SK-N-SH (cell line): ENCODE results near the gene AP2A1. TPM values are rescaled to one million over a fixed set of nuclear protein-coding genes. Genes with fewer than 3 reads are reported as not detected.

ENCODE experiments used
- CTCF ChIA-PET: fragments of 300-600, 350-600 bp; formaldehyde crosslinking; extraction: SDS; loops from one replicate; lab custom pipeline; 2021; lab: Yijun Ruan, JAX
- POLR2A ChIA-PET: fragments of 350-600 bp; sonication (Branson Sonifier 250); formaldehyde crosslinking; extraction: SDS; loops from one replicate; lab custom pipeline; 2020; ENCODE audit warnings: antibody characterized with exemption, inconsistent platforms; lab: Yijun Ruan, JAX
- DNase-seq: peaks from one replicate; pipeline ENCODE4 v3.0.0; 2012
- H2AFZ ChIP-seq: fragments of 200-600 bp; sonication (generic); 2 replicates; pipeline ENCODE4 v1.8.1; 2016; ENCODE audit warnings: antibody characterized with exemption, mild to moderate bottlenecking, low read depth
- H3F3A ChIP-seq: fragments of 200-600 bp; sonication (generic); replicated peaks from 2 replicates; pipeline ENCODE3; 2016; ENCODE audit warnings: antibody characterized with exemption, mild to moderate bottlenecking; ENCODE audit not compliant: insufficient read depth
- H3K27ac ChIP-seq, 2 experiments: fragments of 200-500 bp in 1 of 2; fragments of 200-600 bp in 1 of 2; sonication (Bioruptor generic) in 1 of 2; sonication (generic), shearing (Covaris generic) in 1 of 2; 2 replicates each; pipeline versions ENCODE4 v1.5.1 to v1.6.1; 2014 to 2016; ENCODE audit warnings: low read depth in 2 of 2, inconsistent platforms in 1 of 2, low read length in 1 of 2, mild to moderate bottlenecking in 1 of 2, mixed read lengths in 1 of 2
- H3K27me3 ChIP-seq: fragments of 200-600 bp; sonication (generic), shearing (Covaris generic); 2 replicates; pipeline ENCODE4 v1.6.1; 2016; ENCODE audit warnings: mixed run types; ENCODE audit not compliant: insufficient read depth
- H3K36me3 ChIP-seq, 2 experiments: fragments of 200-500 bp in 1 of 2; fragments of 200-600 bp in 1 of 2; sonication (Bioruptor generic) in 1 of 2; sonication (generic) in 1 of 2; replicated peaks in 1 of 2; 2 replicates each; pipeline versions ENCODE3 to v1.5.1; 2014 to 2016; ENCODE audit warnings: low read length in 1 of 2, mild to moderate bottlenecking in 1 of 2; ENCODE audit not compliant: insufficient read depth in 2 of 2, control insufficient read depth in 1 of 2
- H3K4me1 ChIP-seq, 2 experiments: fragments of 200-500 bp in 1 of 2; fragments of 200-600 bp in 1 of 2; sonication (Bioruptor generic) in 1 of 2; sonication (generic), shearing (Covaris generic) in 1 of 2; 2 replicates each; pipeline versions ENCODE4 v1.5.1 to v1.6.1; 2014 to 2016; ENCODE audit warnings: low read depth in 1 of 2, low read length in 1 of 2, mixed run types in 1 of 2; ENCODE audit not compliant: insufficient read depth in 2 of 2, control insufficient read depth in 1 of 2
- H3K4me2 ChIP-seq: fragments of 200-600 bp; sonication (generic), shearing (Covaris generic); 2 replicates; pipeline ENCODE4 v1.6.1; 2017; ENCODE audit warnings: mixed run types
- H3K4me3 ChIP-seq, 2 experiments: fragments of 200-500 bp in 1 of 2; fragments of 200-600 bp in 1 of 2; sonication (Bioruptor generic) in 1 of 2; sonication (generic), shearing (Covaris generic) in 1 of 2; 2 replicates each; pipeline versions ENCODE4 v1.5.1 to v1.8.1; 2014 to 2016; ENCODE audit warnings: low read depth in 2 of 2, inconsistent platforms in 1 of 2, low read length in 1 of 2, mild to moderate bottlenecking in 1 of 2, mixed read lengths in 1 of 2, moderate library complexity in 1 of 2
- H3K79me2 ChIP-seq: fragments of 200-600 bp; sonication (generic); 2 replicates; pipeline ENCODE4 v1.8.1; 2017; ENCODE audit warnings: mild to moderate bottlenecking; ENCODE audit not compliant: insufficient read depth
- H3K9ac ChIP-seq: fragments of 200-600 bp; sonication (generic); 2 replicates; pipeline ENCODE4 v1.6.1; 2017; ENCODE audit warnings: mixed run types
- H3K9me2 ChIP-seq: fragments of 200-600 bp; sonication (generic); 2 replicates; pipeline ENCODE4 v1.6.1; 2017; ENCODE audit warnings: mixed run types
- H3K9me3 ChIP-seq: fragments of 200-600 bp; sonication (generic); 2 replicates; pipeline ENCODE4 v1.6.1; 2017; ENCODE audit warnings: mixed run types, mild to moderate bottlenecking, moderate library complexity
- H4K20me1 ChIP-seq: fragments of 200-600 bp; sonication (generic); 2 replicates; pipeline ENCODE4 v1.6.1; 2017; ENCODE audit warnings: mild to moderate bottlenecking, mixed run types; ENCODE audit not compliant: insufficient read depth
- CHD2 ChIP-seq: fragments of 150-350 bp; IDR thresholded peaks from 2 replicates; pipeline ENCODE4 v1.6.1; 2018; ENCODE audit warnings: low read length; ENCODE audit not compliant: partially characterized antibody
- ELF1 ChIP-seq: IDR thresholded peaks from 2 replicates; pipeline ENCODE4 v1.4.0; 2012
- EZH2phosphoT487 ChIP-seq: fragments of 200-600 bp; sonication (generic); IDR thresholded peaks from 2 replicates; pipeline ENCODE4 v1.6.1; 2017; ENCODE audit warnings: low read depth, mixed run types, mild to moderate bottlenecking, antibody characterized with exemption, moderate library complexity, borderline replicate concordance
- FOSL2 ChIP-seq: IDR thresholded peaks from 2 replicates; pipeline ENCODE4 v1.4.0; 2012; ENCODE audit warnings: low read depth, mild to moderate bottlenecking, moderate library complexity, borderline replicate concordance
- FOXJ3 ChIP-seq: sonication (generic); formaldehyde crosslinking; IDR thresholded peaks from 2 replicates; pipeline ENCODE4 v1.5.1; 2020; ENCODE audit warnings: mild to moderate bottlenecking, missing genetic modification reagents
- FOXM1 ChIP-seq: IDR thresholded peaks from 2 replicates; pipeline ENCODE4 v1.4.0; 2012; ENCODE audit warnings: low read depth, mild to moderate bottlenecking
- NFIC ChIP-seq: IDR thresholded peaks from 2 replicates; pipeline ENCODE4 v1.4.0; 2012; ENCODE audit warnings: borderline replicate concordance
- NRF1 ChIP-seq: IDR thresholded peaks from 2 replicates; pipeline ENCODE4 v1.6.1; 2012; ENCODE audit warnings: low read depth, mild to moderate bottlenecking, low read length
- PBX3 ChIP-seq: IDR thresholded peaks from 2 replicates; pipeline ENCODE4; 2012
- POLR2AphosphoS5 ChIP-seq: IDR thresholded peaks from 2 replicates; pipeline ENCODE4 v1.6.1; 2012; ENCODE audit warnings: low read depth, low read length
- RFX5 ChIP-seq: IDR thresholded peaks from 2 replicates; pipeline ENCODE4 v1.6.1; 2012; ENCODE audit warnings: mild to moderate bottlenecking, improper control_type of control experiment, low read length
- SIN3A ChIP-seq: IDR thresholded peaks from 2 replicates; pipeline ENCODE4 v1.6.1; 2012; ENCODE audit warnings: low read depth, mild to moderate bottlenecking, low read length, moderate library complexity, borderline replicate concordance
- TEAD4 ChIP-seq: IDR thresholded peaks from 2 replicates; pipeline ENCODE4 v1.4.0; 2012; ENCODE audit warnings: mild to moderate bottlenecking, borderline replicate concordance; ENCODE audit not compliant: insufficient read depth
- USF2 ChIP-seq: fragments of 150-350 bp; IDR thresholded peaks from 2 replicates; pipeline ENCODE4 v1.6.1; 2017; ENCODE audit warnings: antibody characterized with exemption, low read length, low read depth, borderline replicate concordance
- ZBTB33 ChIP-seq: IDR thresholded peaks from 2 replicates; pipeline ENCODE4 v1.4.0; 2012; ENCODE audit warnings: low read depth, borderline replicate concordance
- WGBS: methylation state at CpG from one replicate; pipeline ENCODE4 v1.1.6; 2017; ENCODE audit warnings: low lambda C conversion rate; 5-methylcytosine and 5-hydroxymethylcytosine counted together
- polyA plus RNA-seq, 3 experiments: library from polyadenylated mRNA; depleted of rRNA; stranded (reverse); fragments of >200 nt; gene quantifications; 2 replicates each; pipeline ENCODE4 v1.2.3, GENCODE V29; 2012
- TF ChIP-seq, protein P1 (sequence below): fragments of 150-350 bp; IDR thresholded peaks from 2 replicates; pipeline ENCODE4 v1.6.1; 2016; ENCODE audit warnings: mild to moderate bottlenecking, low read depth, low read length
- TF ChIP-seq, protein P2 (sequence below): fragments of 200-600 bp; sonication (generic); IDR thresholded peaks from 2 replicates; pipeline ENCODE4 v1.6.1; 2017; ENCODE audit warnings: antibody characterized with exemption, mild to moderate bottlenecking, moderate library complexity

Gene AP2A1
- polyA plus RNA-seq, 1 of the 3 experiments (the other 2 are of a cell fraction) = 74.8 TPM

DNA sequence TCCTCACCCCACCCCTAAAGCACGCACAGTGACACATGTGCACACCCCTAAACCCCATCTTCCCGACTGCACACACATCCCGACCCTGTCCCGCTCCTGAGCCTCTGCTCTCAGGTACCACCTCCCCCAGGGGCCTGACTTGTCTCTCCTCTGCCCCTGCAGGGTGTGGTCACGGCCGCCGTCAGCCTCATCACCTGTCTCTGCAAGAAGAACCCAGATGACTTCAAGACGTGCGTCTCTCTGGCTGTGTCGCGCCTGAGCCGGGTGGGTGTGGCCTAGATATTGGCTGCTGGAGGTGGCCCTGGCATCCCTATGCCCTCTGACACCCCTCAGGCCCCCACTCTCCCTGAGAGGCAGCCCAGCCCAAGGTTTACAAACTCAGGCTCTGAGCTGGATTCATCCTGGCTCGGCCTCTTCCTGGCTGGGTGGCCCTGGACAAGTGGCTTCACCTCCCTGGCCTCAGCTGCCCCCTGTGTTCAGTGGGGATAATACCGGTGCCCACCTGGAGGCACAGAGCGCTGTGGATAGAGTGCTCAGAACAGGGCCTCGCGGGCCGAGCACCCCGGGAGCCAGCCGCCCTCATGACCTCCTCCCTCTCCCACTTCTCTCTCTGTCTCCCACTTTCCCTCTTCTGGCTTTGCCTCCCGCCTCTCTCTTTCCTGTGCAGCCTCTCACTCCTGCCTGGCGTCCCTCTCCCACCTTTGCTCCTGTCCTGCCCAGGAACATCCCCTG, 26.2 kb downstream of the AP2A1 start:
- Histone ChIP-seq H2AFZ (no peak overlapping the region), H3K9ac (no peak overlapping the region), H3K4me1 (no peaks in the 10 kb centered on the region), H3F3A (no peaks in the 10 kb centered on the region), H3K27me3 (no peaks in the 10 kb centered on the region), H4K20me1 (no peaks in the 10 kb centered on the region), H3K4me3 (no peak overlapping the region), H3K9me3 (no peaks in the 10 kb centered on the region), H3K27ac (no peak overlapping the region), H3K36me3 (peaks cover 15 to 34% of the 10 kb centered on the region in 2 experiments), H3K4me2 (no peak overlapping the region), H3K9me2 (no peaks in the 10 kb centered on the region), H3K79me2 (peaks cover 2% of the 10 kb centered on the region; the same call in 1 of the 2 replicates)
- ChIA-PET POLR2A (no interaction called here), CTCF (no interaction called here)
- TF ChIP-seq ZBTB33 = no peak
- TF ChIP-seq FOXJ3 (CRISPR knock-in tag) = no peak
- no peak for TF ChIP-seq ELF1
- TF ChIP-seq SIN3A = no peak
- TF ChIP-seq TEAD4 = no peak
- TF ChIP-seq, protein P1, sequence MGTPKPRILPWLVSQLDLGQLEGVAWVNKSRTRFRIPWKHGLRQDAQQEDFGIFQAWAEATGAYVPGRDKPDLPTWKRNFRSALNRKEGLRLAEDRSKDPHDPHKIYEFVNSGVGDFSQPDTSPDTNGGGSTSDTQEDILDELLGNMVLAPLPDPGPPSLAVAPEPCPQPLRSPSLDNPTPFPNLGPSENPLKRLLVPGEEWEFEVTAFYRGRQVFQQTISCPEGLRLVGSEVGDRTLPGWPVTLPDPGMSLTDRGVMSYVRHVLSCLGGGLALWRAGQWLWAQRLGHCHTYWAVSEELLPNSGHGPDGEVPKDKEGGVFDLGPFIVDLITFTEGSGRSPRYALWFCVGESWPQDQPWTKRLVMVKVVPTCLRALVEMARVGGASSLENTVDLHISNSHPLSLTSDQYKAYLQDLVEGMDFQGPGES = no peak
- no peak for TF ChIP-seq EZH2phosphoT487
- TF ChIP-seq RFX5 = no peak
- TF ChIP-seq PBX3 = no peak
- no peak for TF ChIP-seq CHD2
- no peak for TF ChIP-seq POLR2AphosphoS5
- no peak for TF ChIP-seq FOSL2
- TF ChIP-seq NFIC = no peak
- no peak for TF ChIP-seq FOXM1
- WGBS = 86% methylated on average over 15 of the region's 22 CpGs
- DNase-seq = no peak

DNA sequence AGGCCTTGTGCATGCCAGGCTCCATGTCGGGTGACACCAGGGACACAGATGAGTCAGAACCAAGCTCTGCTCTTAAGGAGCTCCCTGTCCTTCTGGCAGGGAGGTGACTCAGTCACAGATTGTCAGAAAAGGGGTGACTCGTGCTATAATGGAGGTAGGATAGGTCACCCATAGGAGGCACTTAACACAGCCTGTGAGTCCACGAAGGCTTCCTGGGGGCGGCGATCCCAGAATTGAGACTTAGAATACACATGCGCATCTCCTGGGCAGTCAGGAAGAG, 26.7 kb downstream of the AP2A1 start:
- no peak overlapping the region for H3K9ac ChIP-seq
- no peak overlapping the region for H3K27ac ChIP-seq
- no peaks in the 10 kb centered on the region for H3K27me3 ChIP-seq
- H3K4me2 ChIP-seq = no peak overlapping the region
- no peaks in the 10 kb centered on the region for H3F3A ChIP-seq
- no peak overlapping the region for H3K4me3 ChIP-seq
- 56% methylated on average over 6 of the region's 6 CpGs for WGBS
- H3K9me2 ChIP-seq = no peaks in the 10 kb centered on the region
- no peak for DNase-seq
- no peak overlapping the region for H2AFZ ChIP-seq
- peaks cover 15 to 36% of the 10 kb centered on the region in 2 experiments for H3K36me3 ChIP-seq
- ChIA-PET CTCF (no interaction called here), POLR2A (no interaction called here)
- H3K9me3 ChIP-seq = no peaks in the 10 kb centered on the region
- H3K79me2 ChIP-seq = no peaks in the 10 kb centered on the region
- H4K20me1 ChIP-seq = no peaks in the 10 kb centered on the region
- H3K4me1 ChIP-seq = no peaks in the 10 kb centered on the region
- TF ChIP-seq SIN3A (no peak), NFIC (no peak), NRF1 (no peak), USF2 (no peak), FOSL2 (no peak), PBX3 (no peak)
- TF ChIP-seq, protein P2, sequence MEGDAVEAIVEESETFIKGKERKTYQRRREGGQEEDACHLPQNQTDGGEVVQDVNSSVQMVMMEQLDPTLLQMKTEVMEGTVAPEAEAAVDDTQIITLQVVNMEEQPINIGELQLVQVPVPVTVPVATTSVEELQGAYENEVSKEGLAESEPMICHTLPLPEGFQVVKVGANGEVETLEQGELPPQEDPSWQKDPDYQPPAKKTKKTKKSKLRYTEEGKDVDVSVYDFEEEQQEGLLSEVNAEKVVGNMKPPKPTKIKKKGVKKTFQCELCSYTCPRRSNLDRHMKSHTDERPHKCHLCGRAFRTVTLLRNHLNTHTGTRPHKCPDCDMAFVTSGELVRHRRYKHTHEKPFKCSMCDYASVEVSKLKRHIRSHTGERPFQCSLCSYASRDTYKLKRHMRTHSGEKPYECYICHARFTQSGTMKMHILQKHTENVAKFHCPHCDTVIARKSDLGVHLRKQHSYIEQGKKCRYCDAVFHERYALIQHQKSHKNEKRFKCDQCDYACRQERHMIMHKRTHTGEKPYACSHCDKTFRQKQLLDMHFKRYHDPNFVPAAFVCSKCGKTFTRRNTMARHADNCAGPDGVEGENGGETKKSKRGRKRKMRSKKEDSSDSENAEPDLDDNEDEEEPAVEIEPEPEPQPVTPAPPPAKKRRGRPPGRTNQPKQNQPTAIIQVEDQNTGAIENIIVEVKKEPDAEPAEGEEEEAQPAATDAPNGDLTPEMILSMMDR = no peak
